AG10803 (cell line): ENCODE data around the gene ALS2CL.

Experiments
- DNase-seq: peaks from one replicate; pipeline ENCODE4 v3.0.0; 2010; ENCODE audit warnings: low read depth
- H3K4me3 ChIP-seq: 2 replicates; pipeline ENCODE4 v1.5.1; 2011; ENCODE audit warnings: mild to moderate bottlenecking, low read length, control low read depth
- CTCF ChIP-seq: conservative IDR thresholded peaks from 2 replicates; pipeline ENCODE4 v1.5.1; 2011; ENCODE audit warnings: mild to moderate bottlenecking, low read length, control low read depth, inconsistent platforms

ALS2CL gene

GRCh38 chr3:46681387-46681786, 12.1 kb downstream of the ALS2CL start:
- no peak for DNase-seq
- H3K4me3 ChIP-seq = no peak overlapping the region
- TF ChIP-seq CTCF = no peak

- no peak overlapping the region for H3K4me3 ChIP-seq
- TF ChIP-seq CTCF = no peak
- DNase-seq = no peak
These were observed 13.1 kb downstream of the ALS2CL start for GRCh38 chr3:46680298-46680826.

- TF ChIP-seq CTCF = no peak
- H3K4me3 ChIP-seq = no peak overlapping the region
- DNase-seq = no peak
These were observed 13.8 kb downstream of the ALS2CL start for GRCh38 chr3:46679681-46680080.

GRCh38 chr3:46678280-46678679, 15.2 kb downstream of the ALS2CL start:
- DNase-seq = no peak
- TF ChIP-seq CTCF = no peak
- no peak overlapping the region for H3K4me3 ChIP-seq

GRCh38 chr3:46677411-46677726, 16.1 kb downstream of the ALS2CL start:
- TF ChIP-seq CTCF = no peak
- DNase-seq = no peak
- H3K4me3 ChIP-seq = no peak overlapping the region

- no peak overlapping the region for H3K4me3 ChIP-seq
- DNase-seq = no peak
- TF ChIP-seq CTCF = no peak
These were observed 16.7 kb downstream of the ALS2CL start for GRCh38 chr3:46676601-46677410.

- no peak for TF ChIP-seq CTCF
- H3K4me3 ChIP-seq = no peak overlapping the region
- no peak for DNase-seq
These were observed 17.5 kb downstream of the ALS2CL start for GRCh38 chr3:46675843-46676567.
